Placental epithelial cell (primary cell): ENCODE measurements around the gene FCRL3. TPM values are rescaled to one million over a fixed set of nuclear protein-coding genes. Genes with fewer than 3 reads are reported as not detected.

Experiments
- total RNA-seq: library from RNA; depleted of rRNA; stranded (reverse); fragments of >200 nt; gene quantifications from 2 replicates; pipeline ENCODE4 v1.2.3, GENCODE V29; 2012

Gene FCRL3, protein sequence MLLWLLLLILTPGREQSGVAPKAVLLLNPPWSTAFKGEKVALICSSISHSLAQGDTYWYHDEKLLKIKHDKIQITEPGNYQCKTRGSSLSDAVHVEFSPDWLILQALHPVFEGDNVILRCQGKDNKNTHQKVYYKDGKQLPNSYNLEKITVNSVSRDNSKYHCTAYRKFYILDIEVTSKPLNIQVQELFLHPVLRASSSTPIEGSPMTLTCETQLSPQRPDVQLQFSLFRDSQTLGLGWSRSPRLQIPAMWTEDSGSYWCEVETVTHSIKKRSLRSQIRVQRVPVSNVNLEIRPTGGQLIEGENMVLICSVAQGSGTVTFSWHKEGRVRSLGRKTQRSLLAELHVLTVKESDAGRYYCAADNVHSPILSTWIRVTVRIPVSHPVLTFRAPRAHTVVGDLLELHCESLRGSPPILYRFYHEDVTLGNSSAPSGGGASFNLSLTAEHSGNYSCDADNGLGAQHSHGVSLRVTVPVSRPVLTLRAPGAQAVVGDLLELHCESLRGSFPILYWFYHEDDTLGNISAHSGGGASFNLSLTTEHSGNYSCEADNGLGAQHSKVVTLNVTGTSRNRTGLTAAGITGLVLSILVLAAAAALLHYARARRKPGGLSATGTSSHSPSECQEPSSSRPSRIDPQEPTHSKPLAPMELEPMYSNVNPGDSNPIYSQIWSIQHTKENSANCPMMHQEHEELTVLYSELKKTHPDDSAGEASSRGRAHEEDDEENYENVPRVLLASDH
- total RNA-seq: not detected in 2 replicates

DNA sequence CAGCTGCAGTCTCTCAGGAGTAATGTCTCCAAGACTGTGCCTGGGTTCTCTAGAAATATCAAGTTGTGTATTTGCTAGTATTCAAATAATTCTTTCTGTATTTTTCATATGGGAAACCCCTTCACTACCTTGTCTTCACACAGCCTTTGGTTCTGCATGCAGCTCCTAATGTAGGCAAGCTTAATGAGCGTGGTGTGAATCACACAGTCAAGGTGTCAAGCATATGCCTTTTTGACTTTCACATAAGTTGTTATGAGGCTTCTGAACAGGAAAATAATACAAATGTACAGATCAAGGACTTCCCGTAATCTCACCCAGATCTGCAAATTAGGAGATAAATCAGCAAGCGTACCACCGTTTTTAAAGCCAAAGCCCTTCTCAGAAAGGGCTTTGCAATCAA is at the start of gene FCRL3:
Gene FCRL3 (minus strand): TSS at position 38 of the 400 bp plus-strand sequence. CDS start 280 bp downstream, outside the sequence.

Other genes starting within 250 kb of the FCRL3 start
- not detected in 2 replicates for gene FCRL5, start 148.3 kb downstream of the FCRL3 start, total RNA-seq
- not detected in 2 replicates for gene FCRL4, start 102.7 kb downstream of the FCRL3 start, total RNA-seq
- gene FCRL2, start 76.4 kb upstream of the FCRL3 start, total RNA-seq: not detected in 2 replicates
- gene FCRL1, start 119.4 kb upstream of the FCRL3 start, total RNA-seq: not detected in 2 replicates
- not detected in 2 replicates for gene CD5L, start 141.0 kb upstream of the FCRL3 start, total RNA-seq